ENCODE data around the gene CREG1.
"Not testable (repeated sequence)": the region's sequence is repeated elsewhere in the genome, so short reads cannot be mapped to it uniquely, and the experiment has no call there.

Gene CREG1

GRCh38 chr1:167553136-167554027, at the start of gene CREG1:
Gene CREG1, minus strand, starts transcription at chr1:167553762.
- DNase-seq, result peak; percentile 96

GRCh38 chr1:167602840-167603239, 49.3 kb upstream of the CREG1 start:
- peak; percentile 32 for DNase-seq

GRCh38 chr1:167601442-167602383, 48.2 kb upstream of the CREG1 start:
- DNase-seq, result peak; percentile 20

- peak; percentile 45 for DNase-seq
Measured at GRCh38 chr1:167599957-167600581, 46.5 kb upstream of the CREG1 start.

DNA sequence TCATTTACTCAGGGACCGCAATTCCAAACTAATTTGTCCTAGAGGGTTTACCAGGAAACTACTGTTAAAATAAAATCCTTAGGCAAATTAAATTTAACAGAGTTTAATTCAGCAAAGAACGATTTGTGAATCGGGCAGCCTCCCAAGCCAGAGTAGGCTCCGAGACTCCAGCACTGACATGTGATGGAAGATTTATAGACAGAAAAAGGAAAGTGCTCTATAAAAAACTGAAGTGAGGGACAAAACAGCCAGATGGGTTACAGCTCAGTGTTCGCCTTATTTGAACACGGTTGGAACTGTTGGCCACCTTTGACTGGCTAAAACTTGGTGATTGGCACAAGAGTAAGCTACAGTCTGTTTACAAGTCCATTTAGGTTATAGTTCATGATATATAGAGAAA, 41.3 kb upstream of the CREG1 start:
- no peak for DNase-seq

GRCh38 chr1:167593860-167594259, 40.3 kb upstream of the CREG1 start:
- no peak for DNase-seq

GRCh38 chr1:167592475-167592874, 38.9 kb upstream of the CREG1 start:
- no peak for DNase-seq

- no peak for DNase-seq
Measured at GRCh38 chr1:167588361-167588760, 34.8 kb upstream of the CREG1 start.

- no peak for DNase-seq
Measured at GRCh38 chr1:167587872-167588271, 34.3 kb upstream of the CREG1 start.

DNA sequence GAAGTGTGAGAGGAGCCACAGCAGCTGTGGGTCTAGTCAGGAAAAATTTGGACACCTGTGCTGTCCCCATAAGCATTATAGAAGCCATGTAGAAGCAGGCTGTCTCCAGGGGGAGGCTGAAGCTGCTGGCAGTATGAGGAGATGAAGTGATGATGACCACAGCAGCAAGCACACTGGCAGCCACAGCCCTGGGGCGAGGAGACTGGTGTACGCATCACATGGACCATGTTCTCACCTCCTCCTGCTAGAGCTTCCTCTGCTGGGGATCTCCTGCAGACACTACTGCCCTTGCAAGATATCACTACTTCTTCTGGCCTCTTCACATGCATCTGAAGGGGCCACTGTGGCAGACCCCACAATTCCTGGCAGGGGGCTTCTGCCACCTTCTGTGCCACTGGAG, 33.8 kb upstream of the CREG1 start:
- DNase-seq, result no peak

GRCh38 chr1:167584581-167584980, 31.0 kb upstream of the CREG1 start:
- no peak for DNase-seq

GRCh38 chr1:167582722-167583121, 29.2 kb upstream of the CREG1 start:
- no peak for DNase-seq

DNA sequence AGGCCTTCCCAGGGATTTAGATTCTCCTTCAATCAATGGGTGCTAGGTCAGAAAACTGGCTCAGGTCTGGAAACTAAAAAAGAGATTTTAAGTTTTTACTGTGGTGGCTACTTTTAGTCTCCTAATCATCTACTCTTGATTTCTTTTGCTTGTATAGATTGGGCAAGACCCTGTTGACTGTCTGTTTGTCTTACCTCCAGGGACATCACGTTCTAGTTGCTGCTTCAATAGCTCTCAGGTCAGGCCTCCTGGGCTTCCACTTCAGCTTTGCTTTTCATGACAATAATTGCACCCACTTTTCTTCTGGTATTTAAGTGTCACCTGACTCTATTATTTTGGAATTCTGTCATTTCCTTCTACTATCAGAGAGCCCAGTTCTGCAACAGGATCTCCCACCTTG, 28.5 kb upstream of the CREG1 start:
- DNase-seq, result no peak

GRCh38 chr1:167579986-167580385, 26.4 kb upstream of the CREG1 start:
- DNase-seq, result no peak

- DNase-seq, result no peak
Measured at GRCh38 chr1:167578939-167579521, 25.5 kb upstream of the CREG1 start.

- no peak for DNase-seq
Measured at GRCh38 chr1:167575649-167576048, 22.1 kb upstream of the CREG1 start.

DNA sequence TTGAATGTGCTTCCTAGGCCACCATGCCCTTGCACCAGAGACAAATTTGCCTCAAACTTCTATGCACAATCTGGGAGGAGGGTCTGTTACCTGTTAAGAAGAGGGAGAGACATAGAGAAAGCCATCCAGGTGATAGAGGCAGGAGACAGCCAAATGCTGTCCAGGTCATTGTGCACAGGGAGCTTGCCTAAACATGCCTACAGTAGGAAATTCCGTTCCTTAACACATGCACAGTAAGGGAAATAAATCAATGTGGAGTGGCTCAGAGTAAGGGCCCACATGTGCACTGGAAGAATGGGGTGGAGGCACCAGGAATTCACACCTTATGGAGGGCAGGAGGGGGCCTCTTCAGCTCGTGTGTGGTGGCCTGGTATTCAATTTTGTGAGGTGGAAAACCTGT, 19.5 kb upstream of the CREG1 start:
- DNase-seq, result no peak

GRCh38 chr1:167570712-167571111, 17.1 kb upstream of the CREG1 start:
- not testable (repeated sequence) for DNase-seq

DNA sequence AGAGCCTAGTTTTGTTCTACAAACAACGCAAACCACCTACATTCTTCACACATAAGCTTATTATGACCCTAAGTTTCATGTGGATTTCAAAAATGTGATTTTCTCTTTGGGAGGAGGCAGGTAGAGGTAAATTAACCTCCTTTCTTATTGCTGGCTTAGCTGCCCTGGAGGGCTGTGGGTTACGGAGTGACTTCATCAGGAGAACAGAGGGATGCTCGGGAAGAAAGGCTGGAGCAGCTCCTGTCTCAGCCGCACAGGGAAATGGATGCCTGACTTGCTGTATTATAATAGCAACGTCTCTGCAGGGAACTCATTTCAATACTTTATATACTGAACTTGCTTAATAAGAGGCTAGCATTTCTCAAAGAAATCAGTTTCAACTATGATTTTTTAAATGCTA, 14.1 kb upstream of the CREG1 start:
- no peak for DNase-seq

- DNase-seq, result no peak
Measured at GRCh38 chr1:167566766-167567165, 13.2 kb upstream of the CREG1 start.

GRCh38 chr1:167565922-167566321, 12.4 kb upstream of the CREG1 start:
- DNase-seq, result no peak

DNA sequence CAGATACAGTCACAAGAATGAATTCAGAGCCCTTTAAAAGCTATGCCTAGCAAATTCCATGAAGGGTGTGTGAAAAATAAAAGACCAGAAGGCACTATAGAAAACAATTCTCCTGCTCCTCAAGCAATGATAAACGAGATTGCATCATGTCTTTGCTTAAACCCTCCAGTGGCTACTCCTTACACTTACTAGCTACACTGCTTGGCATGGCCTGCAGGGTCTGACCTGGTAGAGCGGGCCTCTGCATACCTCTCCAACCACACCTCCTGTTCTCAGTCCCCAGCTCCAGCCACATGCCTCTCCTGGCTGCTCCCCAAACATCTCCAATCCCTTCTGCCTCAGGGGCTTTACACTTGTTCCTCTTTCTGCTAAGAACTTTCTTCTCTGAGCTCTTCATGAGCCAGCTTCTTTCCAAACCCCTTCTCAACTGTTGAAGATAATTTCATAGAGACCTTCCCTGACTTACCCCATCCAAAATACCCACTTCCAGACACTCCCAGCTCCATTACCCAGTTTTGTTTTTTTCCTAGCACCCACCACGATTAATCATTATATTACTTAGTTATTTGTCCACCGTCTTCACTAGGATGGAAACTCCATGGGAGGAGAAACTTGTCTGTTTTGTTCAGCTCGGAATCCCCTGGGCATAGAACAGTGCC, 11.2 kb upstream of the CREG1 start:
- no peak for DNase-seq
